Erythroblast (primary cell): ENCODE data around the gene UFM1.

Experiments
- GATA1 ChIP-seq: IDR thresholded peaks from 2 replicates; pipeline ENCODE4 v1.6.1; 2011; ENCODE audit warnings: low read depth, mild to moderate bottlenecking, control low read depth, low read length, moderate library complexity
- POLR2A ChIP-seq: IDR thresholded peaks from 2 replicates; pipeline ENCODE4 v1.6.1; 2011; ENCODE audit warnings: mild to moderate bottlenecking, low read length

DNA sequence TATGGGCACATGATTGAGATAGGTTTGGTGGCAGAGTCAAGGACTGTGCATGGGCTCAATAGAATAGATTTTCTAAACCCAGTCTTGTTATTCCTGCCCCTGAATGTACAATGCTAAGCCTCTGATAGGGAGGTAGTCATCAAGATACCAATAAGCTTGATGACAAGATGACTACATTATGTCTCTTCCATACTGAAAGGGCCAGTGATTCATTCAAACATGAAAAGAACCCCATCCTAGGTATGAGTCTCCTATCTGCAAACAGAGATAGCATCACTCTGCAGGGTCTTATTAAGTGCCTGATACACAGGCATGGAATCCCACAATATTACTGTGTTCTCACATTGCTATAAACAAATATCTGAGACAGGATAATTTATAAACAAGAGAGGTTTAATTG, 40.3 kb upstream of the UFM1 start:
- no peak for TF ChIP-seq POLR2A
- no peak for TF ChIP-seq GATA1
